HepG2 (cell line): Measurements from ENCODE around the gene AP2B1. TPM values are rescaled to one million over a fixed set of nuclear protein-coding genes. Genes with fewer than 3 reads are reported as not detected.

Experiments
- ATAC-seq: fragments of 200-7000 bp; cut with Tn5 transposase; 3 replicates; pipeline ENCODE4 v1.9.1; 2020; ENCODE audit warnings: mild to moderate bottlenecking, moderate library complexity
- BruUV-seq: library from RNA; stranded (reverse); fragments of 400-500 nt; replicated peaks from 2 replicates; lab custom pipeline; 2021; lab: Mats Ljungman, UMichigan
- CTCF ChIA-PET: fragments of 300-600 bp; formaldehyde crosslinking; extraction: SDS; loops from one replicate; lab custom pipeline; 2021; ENCODE audit warnings: low total read pairs, inconsistent platforms, low intra/inter-chr PET ratio; lab: Yijun Ruan, JAX
- POLR2A ChIA-PET: fragments of 350-600 bp; sonication (Branson Sonifier 250); formaldehyde crosslinking; loops from one replicate; lab custom pipeline; 2020; ENCODE audit warnings: antibody characterized with exemption, inconsistent platforms; lab: Yijun Ruan, JAX
- DNase-seq: peaks from one replicate; pipeline ENCODE4 v3.0.0-alpha.2; 2015; ENCODE audit warnings: low spot score
- FAIRE-seq: peaks from 3 replicates; lab custom pipeline; 2011; peaks lifted over from hg19 to GRCh38; lab: Jason Lieb, UNC
- H2AFZ ChIP-seq: one replicate; pipeline ENCODE4 v1.6.1; 2011; ENCODE audit warnings: low read length, inconsistent platforms
- H3K27ac ChIP-seq: fragments of 300-600 bp; 3 replicates; pipeline ENCODE4 v1.8.0; 2011; ENCODE audit warnings: mixed run types, mild to moderate bottlenecking, mixed read lengths, low read length, inconsistent platforms; ENCODE audit not compliant: insufficient read depth; ENCODE audit errors: extremely low read length
- H3K27me3 ChIP-seq, 2 experiments: fragments of 200-600 bp in 1 of 2; 2 replicates in 1 of 2; 3 replicates in 1 of 2; pipeline versions ENCODE4 v1.6.0 to v1.8.0; 2011; ENCODE audit warnings: low read length in 2 of 2, mild to moderate bottlenecking in 2 of 2, moderate library complexity in 2 of 2, inconsistent platforms in 1 of 2; ENCODE audit not compliant: insufficient read depth in 2 of 2, control insufficient read depth in 1 of 2
- H3K36me3 ChIP-seq, 2 experiments: fragments of 200-600 bp in 1 of 2; replicated peaks in 1 of 2; 2 replicates in 1 of 2; 3 replicates in 1 of 2; pipeline versions ENCODE4 v1.5.1 to v1.8.0; 2011; ENCODE audit warnings: low read length in 2 of 2, inconsistent platforms in 1 of 2; ENCODE audit not compliant: insufficient read depth in 2 of 2, control insufficient read depth in 1 of 2
- H3K4me1 ChIP-seq: 2 replicates; pipeline ENCODE4 v1.5.1; 2012; ENCODE audit warnings: low read length, inconsistent platforms; ENCODE audit not compliant: insufficient read depth
- H3K4me2 ChIP-seq: 2 replicates; pipeline ENCODE4 v1.6.0; 2011; ENCODE audit warnings: low read depth, low read length, inconsistent platforms
- H3K4me3 ChIP-seq, 3 experiments: fragments of 200-600 bp in 1 of 3; sonication (generic), shearing (Covaris generic) in 1 of 3; replicated peaks in 1 of 3; 2 replicates each; pipeline ENCODE4 v1.5.1; 2011 to 2016; ENCODE audit warnings: low read length in 3 of 3, inconsistent platforms in 2 of 3, low read depth in 2 of 3, mild to moderate bottlenecking in 2 of 3, control low read depth in 1 of 3, mixed read lengths in 1 of 3; ENCODE audit not compliant: insufficient read depth in 1 of 3
- H3K79me2 ChIP-seq: one replicate; pipeline ENCODE4 v1.6.1; 2011; ENCODE audit warnings: low read length, inconsistent platforms; ENCODE audit not compliant: insufficient read depth
- H3K9ac ChIP-seq: 2 replicates; pipeline ENCODE4 v1.6.0; 2011; ENCODE audit warnings: mild to moderate bottlenecking, low read depth, low read length, inconsistent platforms; ENCODE audit not compliant: insufficient read depth
- H3K9me3 ChIP-seq: 2 replicates; pipeline ENCODE4 v1.5.1; 2012; ENCODE audit warnings: mild to moderate bottlenecking, low read length
- H4K20me1 ChIP-seq: 2 replicates; pipeline ENCODE4 v1.6.0; 2011; ENCODE audit warnings: inconsistent platforms, mild to moderate bottlenecking, low read length, moderate library complexity; ENCODE audit not compliant: insufficient read depth
- CENPX ChIP-seq: sonication (generic); formaldehyde crosslinking; IDR thresholded peaks from 2 replicates; pipeline ENCODE4 v1.9.0; 2021; ENCODE audit warnings: mild to moderate bottlenecking, missing genetic modification reagents, moderate library complexity
- CREBL2 ChIP-seq: sonication (generic); formaldehyde crosslinking; IDR thresholded peaks from 2 replicates; pipeline ENCODE4 v1.8.1; 2023; ENCODE audit warnings: missing genetic modification reagents, mild to moderate bottlenecking, borderline replicate concordance
- HCFC1 ChIP-seq: fragments of 150-350 bp; IDR thresholded peaks from 2 replicates; pipeline ENCODE4 v1.6.1; 2014; ENCODE audit warnings: low read depth, low read length
- KDM3A ChIP-seq: IDR thresholded peaks from 2 replicates; pipeline ENCODE4 v1.6.1; 2018; ENCODE audit warnings: low read depth, missing compliant biosample characterization
- MIER2 ChIP-seq: IDR thresholded peaks from 2 replicates; pipeline ENCODE4 v1.6.1; 2016; ENCODE audit warnings: missing biosample characterization, missing genetic modification reagents
- MLXIP ChIP-seq: sonication (generic); formaldehyde crosslinking; IDR thresholded peaks from 2 replicates; pipeline ENCODE4 v1.9.0; 2021; ENCODE audit warnings: missing genetic modification reagents, borderline replicate concordance
- NFE2L2 ChIP-seq: fragments of 150-350 bp; IDR thresholded peaks from 2 replicates; pipeline ENCODE4 v1.6.1; 2014; ENCODE audit warnings: low read length
- POLR2A ChIP-seq, 2 experiments: IDR thresholded peaks; 2 replicates each; pipeline ENCODE4 v1.6.1; 2011; ENCODE audit warnings: low read depth in 2 of 2, low read length in 2 of 2, mild to moderate bottlenecking in 1 of 2, moderate library complexity in 1 of 2; ENCODE audit not compliant: insufficient read depth in 1 of 2
- RBM39 ChIP-seq: fragments of 200-400 bp; formaldehyde crosslinking; IDR thresholded peaks from one replicate; pipeline ENCODE4 v1.6.1; 2018; ENCODE audit warnings: antibody characterized with exemption, mild to moderate bottlenecking, low read depth, low read length; ENCODE audit not compliant: poor library complexity, severe bottlenecking
- RELA ChIP-seq: sonication (generic); formaldehyde crosslinking; IDR thresholded peaks from 2 replicates; pipeline ENCODE4 v1.4.0; 2020; ENCODE audit warnings: missing genetic modification reagents
- RFX1 ChIP-seq: fragments of 450-650 bp; IDR thresholded peaks from 2 replicates; pipeline ENCODE4 v1.6.1; 2017
- STAT6 ChIP-seq: sonication (generic); formaldehyde crosslinking; IDR thresholded peaks from 2 replicates; pipeline ENCODE4 v1.4.0; 2020; ENCODE audit warnings: missing genetic modification reagents, mild to moderate bottlenecking, borderline replicate concordance
- SUZ12 ChIP-seq: fragments of 150-350 bp; IDR thresholded peaks from 2 replicates; pipeline ENCODE4 v1.6.1; 2014; ENCODE audit warnings: low read depth, low read length
- WIZ ChIP-seq: sonication (generic); formaldehyde crosslinking; IDR thresholded peaks from 2 replicates; pipeline ENCODE4 v1.5.1; 2020; ENCODE audit warnings: mild to moderate bottlenecking, missing genetic modification reagents
- ZNF3 ChIP-seq: IDR thresholded peaks from 2 replicates; pipeline ENCODE4 v1.7.0; 2017; ENCODE audit warnings: inconsistent platforms
- ZNF776 ChIP-seq: sonication (generic); formaldehyde crosslinking; IDR thresholded peaks from 2 replicates; pipeline ENCODE4 v1.4.0; 2020; ENCODE audit warnings: mild to moderate bottlenecking, missing genetic modification reagents
- WGBS: methylation state at CpG from one replicate; pipeline ENCODE4 v1.1.6; 2017; ENCODE audit warnings: low lambda C conversion rate; 5-methylcytosine and 5-hydroxymethylcytosine counted together
- in situ Hi-C: cut with HindIII; loops from 2 replicates; pipeline ENCODE4 v1.10.0; 2017; ENCODE audit warnings: low pct_unique_long_range_greater_than_20kb; ENCODE audit not compliant: extremely low pct_ligation_motif_present
- intact Hi-C: fragments of 100-400 bp; cut with micrococcal nuclease; formaldehyde crosslinking; loops from one replicate; pipeline ENCODE4 v1.10.0; 2022; ENCODE audit not compliant: unreplicated experiment
- polyA plus RNA-seq, 8 experiments: library from polyadenylated mRNA; depleted of rRNA in 3 of 8; stranded (reverse) in 7 of 8; unstranded in 1 of 8; fragments of >200 nt; fragmentation: Illumina TruSeq in 4 of 8; extraction: Trizol in 4 of 8; gene quantifications; 2 replicates each; pipeline versions ENCODE4 v1.2.1 to v1.2.3, GENCODE V29; 2011 to 2016; ENCODE audit warnings: low read depth in 4 of 8, missing spikeins in 1 of 8, mixed read lengths in 1 of 8; ENCODE audit not compliant: insufficient read depth in 1 of 8
- total RNA-seq, 5 experiments: library from RNA; depleted of rRNA; stranded (reverse); fragments of >200 nt; fragmentation: Illumina TruSeq; extraction: Trizol; gene quantifications; 2 replicates each; pipeline ENCODE4 v1.2.3, GENCODE V29; 2016; ENCODE audit warnings: low read depth in 1 of 5

Gene AP2B1
- total and polyA plus RNA-seq, 2 of the 13 experiments (the other 11 are each of a cell fraction or from before 2014, with no cell fraction given), result 23.8 to 71.3 TPM

GRCh38 chr17:35587074-35587961 lies at the start of gene AP2B1 (continued):
- peak; percentile 90 for TF ChIP-seq HCFC1
- no peak for TF ChIP-seq CENPX (CRISPR knock-in tag)
- TF ChIP-seq POLR2A (IDR thresholded peaks at IDR 0.05; ENCODE audit: insufficient read depth in 1 of 2, low read depth in 2 of 2, low read length in 2 of 2), result peak; percentile 68 to 71
- no peak for TF ChIP-seq SUZ12
- TF ChIP-seq STAT6, result no peak
- no peak; the same call in 1 of the 2 replicates for TF ChIP-seq WIZ (CRISPR knock-in tag)
- TF ChIP-seq ZNF3 (CRISPR knock-in tag), result no peak
- peak; percentile 90 for TF ChIP-seq KDM3A (CRISPR knock-in tag)
- no peak for TF ChIP-seq NFE2L2
- TF ChIP-seq ZNF776 (CRISPR knock-in tag), result no peak

GRCh38 chr17:35537601-35538141 lies 49.5 kb upstream of the AP2B1 start, which contains the start of gene SLFN12L:
TSS of gene SLFN12L (minus strand) at chr17:35537678. CDS start at chr17:35522364, 15,314 bp downstream.
- Histone ChIP-seq H3K9ac (no peak within 1 kb of the TSS), H3K4me2 (no peak within 1 kb of the TSS), H3K27ac (no peak within 1 kb of the TSS), H3K27me3 (peaks cover 0 to 3% of the 10 kb centered on the region in 2 experiments; a peak in 1 of 5 replicates), H3K9me3 (no peaks in the 10 kb centered on the region), H2AFZ (no peak within 1 kb of the TSS), H3K4me1 (no peaks in the 10 kb centered on the region), H3K4me3 (no peak within 1 kb of the TSS), H3K36me3 (no peaks in the 10 kb centered on the region), H3K79me2 (no peaks in the 10 kb centered on the region), H4K20me1 (no peaks in the 10 kb centered on the region)
- DNase-seq, result no peak
- POLR2A ChIA-PET, result no interaction called here
- 46% methylated on average over 2 of the region's 2 CpGs for WGBS
- no peak for TF ChIP-seq MIER2 (CRISPR knock-in tag)
- TF ChIP-seq RFX1, result no peak
- no peak for TF ChIP-seq MLXIP (CRISPR knock-in tag)
- no peak for TF ChIP-seq CREBL2
- TF ChIP-seq RBM39, result no peak
- TF ChIP-seq RELA (CRISPR knock-in tag), result no peak
- ATAC-seq, result no peak
- no peak for FAIRE-seq
- intact Hi-C loops (loop anchor here (10.0 kb wide), 1 partner anchor 1113 kb away; no protein-coding TSS in a partner anchor), in situ Hi-C loops (loop anchor here (5.0 to 25.0 kb wide), 3 partner anchors 225 to 1125 kb away; no protein-coding TSS in a partner anchor)
- no TSS peak for BruUV-seq
- CTCF ChIA-PET, result interaction anchor here (0.7 kb wide), 1 partner anchor 225 kb away, joined by 3 read pairs; no protein-coding TSS in a partner anchor
